ENCODE results near the gene KRT75.

DNA sequence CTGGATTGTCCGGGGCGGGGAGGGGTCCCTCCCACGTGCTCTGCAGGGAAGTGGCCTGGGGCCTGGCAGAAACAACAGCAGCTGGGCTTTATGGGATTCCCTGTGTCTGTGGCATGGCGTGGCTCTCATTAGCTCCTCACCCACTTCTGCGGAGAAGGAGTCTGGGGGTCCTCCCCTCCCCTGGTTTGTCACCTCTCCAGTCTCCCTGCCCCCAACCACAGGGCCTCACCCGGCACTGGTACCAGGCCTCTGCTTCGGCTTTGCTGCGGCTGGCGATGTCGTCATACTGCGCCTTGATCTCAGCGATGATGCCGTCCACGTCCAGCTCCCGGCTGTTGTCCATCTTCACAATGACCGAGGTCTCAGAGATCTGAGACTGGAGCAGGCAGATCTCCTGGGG is 34.4 kb downstream of the KRT75 start:
- TF ChIP-seq POLR2A (IDR thresholded peaks at IDR 0.05; ENCODE audit: low read length) (no peak), GATA1 (IDR thresholded peaks at IDR 0.05; ENCODE audit: low read depth, low read length) (no peak)

Data from erythroblast (primary cell).